NCI-H146 treated with DMSO at 0.1 percent for 48 hours (cell line): ENCODE data around the gene EML4.
"Not testable (repeated sequence)": the region's sequence is repeated elsewhere in the genome, so short reads cannot be mapped to it uniquely, and the experiment has no call there.

Source experiments
- DNase-seq: peaks from one replicate; lab custom pipeline; 2025; ENCODE audit not compliant: unreplicated experiment; lab: John Stamatoyannopoulos, UW

The EML4 gene

GRCh38 chr2:42376758-42377157 lies 207.6 kb downstream of the EML4 start:
- no peak for DNase-seq

DNA sequence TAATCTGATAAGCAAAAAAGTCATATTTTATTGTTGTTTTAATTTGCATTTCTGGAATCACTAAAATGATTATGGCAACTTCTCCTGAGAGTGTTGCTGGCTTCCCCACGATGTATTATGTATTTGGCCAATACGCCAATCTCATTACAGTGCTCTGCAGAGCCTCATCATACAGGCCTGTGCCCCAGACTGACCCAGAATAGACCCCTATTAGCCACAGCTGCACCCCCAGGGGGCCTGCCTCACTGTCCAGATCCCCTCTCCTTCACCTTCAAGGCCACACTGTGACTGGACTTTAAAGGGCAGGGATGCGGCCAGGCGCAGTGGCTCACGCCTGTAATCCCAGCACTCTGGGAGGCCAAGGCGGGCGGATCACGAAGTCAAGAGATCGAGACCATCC lies 209.3 kb downstream of the EML4 start:
- no peak for DNase-seq

DNA sequence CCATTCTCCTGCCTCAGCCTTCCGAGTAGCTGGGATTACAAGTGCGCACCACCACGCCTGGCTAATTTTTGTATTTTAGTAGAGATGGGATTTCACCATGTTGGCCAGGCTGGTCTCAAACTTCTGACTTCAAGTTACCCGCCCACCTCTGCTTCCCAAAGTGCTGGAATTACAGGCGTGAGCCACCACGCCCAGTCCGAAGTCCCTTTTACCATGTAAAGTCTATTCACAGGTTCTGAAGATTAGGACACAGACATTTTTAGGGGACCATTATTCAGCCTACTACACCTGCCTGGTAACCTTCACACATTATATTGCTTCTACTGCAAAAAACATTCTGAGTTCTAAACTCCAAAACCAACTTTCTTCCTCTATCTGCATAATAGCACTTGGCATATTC lies 210.9 kb downstream of the EML4 start:
- DNase-seq: not testable (repeated sequence)

DNA sequence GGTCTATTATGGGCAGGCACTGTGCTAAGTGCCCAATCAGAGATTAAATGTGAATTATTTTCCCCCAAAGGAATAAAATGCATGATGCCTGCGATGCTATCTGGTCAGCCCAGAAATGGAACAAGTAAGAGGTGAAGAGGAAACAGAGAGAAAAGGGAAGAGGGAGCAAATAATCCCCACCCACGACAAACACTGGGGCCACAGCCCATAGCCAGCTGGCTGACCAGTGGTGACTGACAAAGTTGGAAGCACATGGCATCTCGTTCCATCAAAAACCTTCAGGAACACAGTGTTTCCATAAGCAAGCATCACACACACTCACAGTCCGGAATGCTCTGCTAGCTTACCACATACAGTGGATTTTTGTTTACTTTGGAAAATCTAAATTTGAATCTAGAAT lies 213.0 kb downstream of the EML4 start:
- no peak for DNase-seq
